Kidney epithelial cell (primary cell): ENCODE results near the gene EDNRA. TPM values are rescaled to one million over a fixed set of nuclear protein-coding genes. Genes with fewer than 3 reads are reported as not detected.

Source experiments
- DNase-seq: peaks from one replicate; pipeline ENCODE4 v3.0.0-alpha.2; 2010; ENCODE audit warnings: low read depth
- H3K27me3 ChIP-seq: 2 replicates; pipeline ENCODE4 v1.6.0; 2011; ENCODE audit warnings: low read length; ENCODE audit not compliant: control insufficient read depth, insufficient read depth
- H3K36me3 ChIP-seq: 2 replicates; pipeline ENCODE4 v1.5.1; 2011; ENCODE audit warnings: low read length; ENCODE audit not compliant: control insufficient read depth, insufficient read depth
- H3K4me3 ChIP-seq: 2 replicates; pipeline ENCODE4 v1.5.1; 2011; ENCODE audit warnings: low read depth, mild to moderate bottlenecking, control low read depth, low read length
- CTCF ChIP-seq: IDR thresholded peaks from 2 replicates; pipeline ENCODE4 v1.5.1; 2011; ENCODE audit warnings: mild to moderate bottlenecking, moderate library complexity, low read length, control low read depth, inconsistent platforms; ENCODE audit not compliant: insufficient read depth, poor library complexity, severe bottlenecking
- total RNA-seq: library from RNA; depleted of rRNA; stranded (reverse); fragments of >200 nt; gene quantifications from 2 replicates; pipeline ENCODE4 v1.2.3, GENCODE V29; 2015

EDNRA gene
- total RNA-seq, 1 donor from 2014 or later = 11.7 TPM

GRCh38 chr4:147583876-147584275 is 103.0 kb downstream of the EDNRA start:
- Histone ChIP-seq H3K4me3 (no peak overlapping the region), H3K27me3 (no peaks in the 10 kb centered on the region)
- no peak for DNase-seq

GRCh38 chr4:147586032-147586431 is 105.1 kb downstream of the EDNRA start:
- no peak for TF ChIP-seq CTCF
- no peak for DNase-seq
- Histone ChIP-seq H3K4me3 (no peak overlapping the region), H3K27me3 (no peaks in the 10 kb centered on the region), H3K36me3 (no peaks in the 10 kb centered on the region)

More at GRCh38 chr4:147583876-147584275, 103.0 kb downstream of the EDNRA start:
- no peaks in the 10 kb centered on the region for H3K36me3 ChIP-seq
- no peak for TF ChIP-seq CTCF

- no peaks in the 10 kb centered on the region for H3K27me3 ChIP-seq
- DNase-seq = no peak
- H3K36me3 ChIP-seq = no peaks in the 10 kb centered on the region
- no peak overlapping the region for H3K4me3 ChIP-seq
- no peak for TF ChIP-seq CTCF
Measured at GRCh38 chr4:147586637-147587036, 105.7 kb downstream of the EDNRA start.

GRCh38 chr4:147587041-147587440 is 106.1 kb downstream of the EDNRA start:
- Histone ChIP-seq H3K4me3 (no peak overlapping the region), H3K36me3 (no peaks in the 10 kb centered on the region), H3K27me3 (no peaks in the 10 kb centered on the region)
- no peak for TF ChIP-seq CTCF
- no peak for DNase-seq

- no peak for TF ChIP-seq CTCF
- Histone ChIP-seq H3K36me3 (no peaks in the 10 kb centered on the region), H3K4me3 (no peak overlapping the region), H3K27me3 (no peaks in the 10 kb centered on the region)
- no peak for DNase-seq
Measured at GRCh38 chr4:147589586-147589985, 108.7 kb downstream of the EDNRA start.

GRCh38 chr4:147590249-147590920 is 109.5 kb downstream of the EDNRA start:
- Histone ChIP-seq H3K27me3 (no peaks in the 10 kb centered on the region), H3K36me3 (no peaks in the 10 kb centered on the region), H3K4me3 (no peak overlapping the region)
- peak; percentile 76 for TF ChIP-seq CTCF
- DNase-seq = no peak
